Left lung (tissue), 10 donors: Measurements from ENCODE around the gene HAGHL. TPM values are rescaled to one million over a fixed set of nuclear protein-coding genes. Genes with fewer than 3 reads are reported as not detected.
A peak's percentile ranks its signal among the peaks of the same experiment; 100 is the strongest.

ENCODE experiments used
- ATAC-seq: fragments of 200-7000 bp; cut with Tn5 transposase; one replicate; pipeline ENCODE4 v1.9.1; 2020; ENCODE audit warnings: moderate library complexity
- DNase-seq, 4 donors: peaks; one replicate each; pipeline ENCODE4 v3.0.0-alpha.2; 2013 to 2020
- H3K27ac ChIP-seq, 2 donors: fragments of 200-600 bp; sonication (generic) in 1 of 2; one replicate each; pipeline versions ENCODE4 v1.5.0 to v1.8.0; 2020 to 2021
- H3K27me3 ChIP-seq, 2 donors: fragments of 200-600 bp; sonication (generic) in 1 of 2; one replicate each; pipeline versions ENCODE4 v1.5.0 to v1.8.0; 2020 to 2021
- H3K36me3 ChIP-seq, 2 donors: fragments of 200-600 bp; sonication (generic) in 1 of 2; one replicate each; pipeline versions ENCODE4 v1.5.0 to v1.8.0; 2020 to 2021
- H3K4me1 ChIP-seq, 2 donors: fragments of 200-600 bp; one replicate each; pipeline ENCODE4 v1.8.0; 2021
- H3K4me3 ChIP-seq, 2 donors: fragments of 200-600 bp; sonication (generic) in 1 of 2; one replicate each; pipeline versions ENCODE4 v1.5.0 to v1.8.0; 2020 to 2021; ENCODE audit warnings: mild to moderate bottlenecking in 1 of 2
- H3K9me3 ChIP-seq, 2 donors: fragments of 200-600 bp; sonication (generic) in 1 of 2; one replicate each; pipeline versions ENCODE4 v1.5.0 to v1.8.0; 2020 to 2021
- intact Hi-C, 2 donors: fragments of 100-400 bp; cut with DNase I; formaldehyde crosslinking; loops; one replicate each; pipeline versions ENCODE4 v1.11.2 to v1.14.2; 2022
- polyA plus RNA-seq, 6 donors: library from polyadenylated mRNA; unstranded; fragments of 120-200 nt; gene quantifications; one replicate each; pipeline ENCODE4 v1.2.1, GENCODE V29; 2013; ENCODE audit not compliant: insufficient read length in 6 of 6
- total RNA-seq, 2 donors: library from RNA; stranded (reverse); fragmentation: NEBNext Ultra II Directional; extraction: Animal tissue kit (Norgen Biotek cat#: 25700); gene quantifications; one replicate each; pipeline ENCODE4 v1.2.1, GENCODE V29; 2021
- TF ChIP-seq, protein P1 (sequence below), 2 donors: fragments of 200-600 bp; sonication (generic) in 1 of 2; IDR thresholded peaks; one replicate each; pipeline versions ENCODE4 v1.5.0 to v1.8.0; 2021; ENCODE audit warnings: antibody characterized with exemption in 2 of 2
- donor health status: DM: no; HTN: yes; CAD: no.
- donor health status: DM: no; HTN: no; CAD: no.

The HAGHL gene
- total and polyA plus RNA-seq, 8 donors: 2.4 to 9.9 (median 4.4) TPM

DNA sequence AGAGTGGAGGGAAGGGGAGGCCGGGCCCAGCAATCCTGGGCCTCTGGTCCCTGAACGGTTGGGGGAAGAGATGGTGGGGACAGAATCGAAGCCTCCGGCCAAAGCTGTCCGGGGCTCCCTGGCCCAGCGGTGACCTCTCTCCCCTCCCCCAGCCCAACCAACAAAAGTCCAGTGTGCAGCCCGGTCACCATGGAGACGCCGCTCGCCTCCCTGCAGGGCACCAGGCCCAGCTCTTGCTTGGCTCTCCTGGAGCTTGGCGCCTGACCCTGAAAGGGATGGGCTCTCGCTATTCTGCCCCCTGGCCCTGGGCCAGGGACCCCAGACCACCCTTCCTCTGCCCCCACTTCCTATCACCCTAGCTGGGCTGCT is 10.7 kb upstream of the HAGHL start:
- peak in 2 of 4 donors; percentile 59 to 64 for DNase-seq
- Histone ChIP-seq H3K27me3 (peaks cover 0 to 74% of the 10 kb centered on the region in 2 donors), H3K36me3 (no peaks in the 10 kb centered on the region), H3K4me3 (peak overlapping the region in 1 of 2 donors; percentile 65), H3K9me3 (no peaks in the 10 kb centered on the region), H3K4me1 (peaks cover 17 to 54% of the 10 kb centered on the region in 2 donors), H3K27ac (no peak overlapping the region)
- ATAC-seq: no peak
- TF ChIP-seq, protein P1, sequence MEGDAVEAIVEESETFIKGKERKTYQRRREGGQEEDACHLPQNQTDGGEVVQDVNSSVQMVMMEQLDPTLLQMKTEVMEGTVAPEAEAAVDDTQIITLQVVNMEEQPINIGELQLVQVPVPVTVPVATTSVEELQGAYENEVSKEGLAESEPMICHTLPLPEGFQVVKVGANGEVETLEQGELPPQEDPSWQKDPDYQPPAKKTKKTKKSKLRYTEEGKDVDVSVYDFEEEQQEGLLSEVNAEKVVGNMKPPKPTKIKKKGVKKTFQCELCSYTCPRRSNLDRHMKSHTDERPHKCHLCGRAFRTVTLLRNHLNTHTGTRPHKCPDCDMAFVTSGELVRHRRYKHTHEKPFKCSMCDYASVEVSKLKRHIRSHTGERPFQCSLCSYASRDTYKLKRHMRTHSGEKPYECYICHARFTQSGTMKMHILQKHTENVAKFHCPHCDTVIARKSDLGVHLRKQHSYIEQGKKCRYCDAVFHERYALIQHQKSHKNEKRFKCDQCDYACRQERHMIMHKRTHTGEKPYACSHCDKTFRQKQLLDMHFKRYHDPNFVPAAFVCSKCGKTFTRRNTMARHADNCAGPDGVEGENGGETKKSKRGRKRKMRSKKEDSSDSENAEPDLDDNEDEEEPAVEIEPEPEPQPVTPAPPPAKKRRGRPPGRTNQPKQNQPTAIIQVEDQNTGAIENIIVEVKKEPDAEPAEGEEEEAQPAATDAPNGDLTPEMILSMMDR (IDR thresholded peaks at IDR 0.05): no peak
- intact Hi-C loops: no loop called here

DNA sequence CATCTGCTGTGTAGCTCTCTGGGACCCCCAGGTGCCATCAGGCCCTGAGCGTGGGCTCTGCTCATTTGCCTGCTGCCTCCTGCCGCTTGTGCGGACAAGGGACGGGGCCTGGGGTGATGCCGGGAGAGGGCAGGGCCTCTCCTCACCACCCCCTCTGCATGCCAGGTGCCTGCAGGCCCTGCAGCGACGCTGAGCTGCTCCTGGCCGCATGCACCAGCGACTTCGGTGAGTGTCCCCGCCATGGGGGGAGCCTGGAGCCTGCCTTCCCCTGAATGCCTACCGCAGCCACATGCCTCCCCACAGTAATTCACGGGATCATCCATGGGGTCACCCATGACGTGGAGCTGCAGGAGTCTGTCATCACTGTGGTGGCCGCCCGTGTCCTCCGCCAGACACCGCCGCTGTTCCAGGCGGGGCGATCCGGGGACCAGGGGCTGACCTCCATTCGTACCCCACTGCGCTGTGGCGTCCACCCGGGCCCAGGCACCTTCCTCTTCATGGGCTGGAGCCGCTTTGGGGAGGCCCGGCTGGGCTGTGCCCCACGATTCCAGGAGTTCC is 10.1 kb upstream of the HAGHL start:
- ATAC-seq (no peak), DNase-seq (no peak)
- no peak overlapping the region for H3K27ac ChIP-seq
- intact Hi-C loops: no loop called here
- H3K9me3 ChIP-seq: no peaks in the 10 kb centered on the region
- H3K36me3 ChIP-seq: no peaks in the 10 kb centered on the region
- peaks cover 17 to 56% of the 10 kb centered on the region in 2 donors for H3K4me1 ChIP-seq
- TF ChIP-seq, protein P1 (IDR thresholded peaks at IDR 0.05): no peak
- peaks cover 0 to 67% of the 10 kb centered on the region in 2 donors for H3K27me3 ChIP-seq
- H3K4me3 ChIP-seq: no peak overlapping the region

DNA sequence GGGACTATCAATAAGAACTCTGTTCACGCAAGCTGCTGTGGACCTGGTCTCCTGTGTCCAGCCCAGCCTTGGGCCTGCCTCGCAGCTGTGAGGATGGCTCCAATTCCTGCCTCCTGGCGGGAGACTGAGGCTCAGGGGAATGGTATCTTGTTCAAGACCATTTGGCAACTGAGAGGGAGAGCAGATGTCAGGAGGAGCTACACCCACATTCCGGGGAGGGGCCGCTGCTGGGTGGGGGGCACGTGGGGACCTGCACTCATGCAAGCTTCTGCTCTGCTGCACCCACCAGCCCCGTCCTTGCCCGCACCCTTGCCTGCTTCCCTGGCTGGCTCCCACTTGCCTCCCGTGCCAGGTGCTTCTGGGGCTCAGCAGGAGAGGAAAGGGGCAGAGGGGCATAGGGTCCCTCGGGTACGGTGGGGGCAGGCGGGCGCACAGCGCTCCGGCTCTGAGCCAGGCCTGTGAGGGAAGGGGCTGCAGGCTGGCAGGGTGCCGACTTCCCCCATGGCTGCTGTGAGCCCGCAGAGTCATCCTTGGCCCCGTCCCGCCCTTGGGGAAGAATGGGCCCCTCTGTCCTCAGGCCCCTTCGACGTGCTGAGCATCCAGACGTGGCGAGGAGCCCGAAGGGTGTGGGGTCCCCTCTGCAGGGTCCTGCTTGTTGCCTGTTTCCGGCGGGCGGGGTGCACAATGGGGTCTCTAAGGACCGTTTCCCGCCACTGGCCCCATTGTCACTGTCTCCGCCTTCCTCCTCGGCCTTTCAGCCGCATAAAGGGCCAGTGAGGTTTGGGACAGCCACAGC is 9.3 kb upstream of the HAGHL start:
- H3K27me3 ChIP-seq: peaks cover 0 to 59% of the 10 kb centered on the region in 2 donors
- TF ChIP-seq, protein P1 (IDR thresholded peaks at IDR 0.05): no peak
- intact Hi-C loops: no loop called here
- DNase-seq (no peak), ATAC-seq (no peak)
- peaks cover 0 to 4% of the 10 kb centered on the region in 2 donors for H3K36me3 ChIP-seq
- no peak overlapping the region for H3K4me3 ChIP-seq
- H3K9me3 ChIP-seq: no peaks in the 10 kb centered on the region
- H3K27ac ChIP-seq: no peak overlapping the region
- peaks cover 17 to 56% of the 10 kb centered on the region in 2 donors for H3K4me1 ChIP-seq

DNA sequence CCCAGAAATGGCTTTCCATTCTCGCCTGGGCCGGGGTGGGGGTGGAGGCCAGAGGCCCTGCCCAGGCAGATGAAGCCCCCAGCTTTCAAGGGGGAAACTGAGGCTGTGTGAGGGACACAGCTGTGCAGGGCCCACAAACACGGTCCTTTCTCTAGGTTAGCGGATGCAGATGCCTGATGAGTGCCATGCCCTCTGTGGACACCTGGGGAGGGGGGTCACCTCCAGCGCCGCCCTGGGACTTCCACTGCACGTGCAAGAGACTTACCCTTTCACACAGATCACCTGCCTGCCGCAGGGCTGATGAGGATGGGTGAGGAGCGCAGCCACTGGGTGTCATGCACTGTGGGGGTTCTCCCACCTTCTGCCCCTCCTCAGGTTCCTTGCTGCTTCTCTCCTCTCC is 8.5 kb upstream of the HAGHL start:
- Histone ChIP-seq H3K27me3 (peaks cover 0 to 57% of the 10 kb centered on the region in 2 donors), H3K9me3 (no peaks in the 10 kb centered on the region), H3K36me3 (peaks cover 0 to 4% of the 10 kb centered on the region in 2 donors), H3K4me1 (peaks cover 17 to 54% of the 10 kb centered on the region in 2 donors), H3K27ac (no peak overlapping the region), H3K4me3 (no peak overlapping the region)
- DNase-seq: no peak
- intact Hi-C loops: no loop called here
- ATAC-seq: no peak
- TF ChIP-seq, protein P1 (IDR thresholded peaks at IDR 0.05): no peak

DNA sequence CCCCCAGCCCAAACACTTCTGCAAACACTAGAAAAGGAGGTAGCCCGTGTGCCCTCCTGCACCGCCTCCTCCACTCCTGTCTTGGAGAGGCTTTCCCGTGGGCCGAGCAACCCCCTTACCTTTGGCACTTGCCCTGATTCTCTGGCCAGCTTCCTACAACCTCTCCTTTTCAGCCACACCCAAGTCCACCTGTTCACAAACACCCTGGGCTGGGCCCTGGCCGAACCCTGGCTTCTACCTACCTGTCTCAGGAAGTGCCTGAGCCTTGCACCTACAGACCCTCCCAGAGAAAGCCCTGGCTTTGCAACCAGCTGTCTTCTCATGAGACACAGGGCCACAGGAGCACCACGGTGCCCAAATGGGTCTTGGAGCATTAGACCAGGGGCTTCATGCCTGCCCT is 8.0 kb upstream of the HAGHL start:
- DNase-seq: no peak
- TF ChIP-seq, protein P1 (IDR thresholded peaks at IDR 0.05): no peak
- intact Hi-C loops: no loop called here
- Histone ChIP-seq H3K27me3 (peaks cover 0 to 51% of the 10 kb centered on the region in 2 donors), H3K9me3 (no peaks in the 10 kb centered on the region), H3K27ac (no peak overlapping the region), H3K4me3 (no peak overlapping the region), H3K4me1 (peaks cover 17 to 54% of the 10 kb centered on the region in 2 donors), H3K36me3 (peaks cover 0 to 4% of the 10 kb centered on the region in 2 donors)
- no peak for ATAC-seq
